CD4-positive, alpha-beta T cell (primary cell): ENCODE results near the gene C1QTNF3. TPM values are rescaled to one million over a fixed set of nuclear protein-coding genes. Genes with fewer than 3 reads are reported as not detected.
"Not testable (repeated sequence)": the region's sequence is repeated elsewhere in the genome, so short reads cannot be mapped to it uniquely, and the experiment has no call there.

Experiments used
- ATAC-seq: fragments of 200-7000 bp; cut with Tn5 transposase; one replicate; pipeline ENCODE4 v1.10.0; 2022; ENCODE audit warnings: mild to moderate bottlenecking; ENCODE audit not compliant: poor library complexity
- CTCF ChIA-PET: fragments of 350-600 bp; sonication (Branson Sonifier 250); formaldehyde crosslinking; loops from one replicate; lab custom pipeline; 2021; ENCODE audit warnings: antibody characterized with exemption, inconsistent platforms; lab: Charles Lee
- POLR2A ChIA-PET: fragments of 350-600 bp; sonication (Branson Sonifier 250); formaldehyde crosslinking; loops from one replicate; lab custom pipeline; 2021; ENCODE audit warnings: antibody characterized with exemption, inconsistent platforms; lab: Charles Lee
- DNase-seq, 14 experiments: peaks; one replicate each; pipeline ENCODE4 v3.0.0-alpha.2; 2013 to 2020; ENCODE audit warnings: mixed read lengths in 2 of 14
- H3K27ac ChIP-seq, 2 donors: one replicate each; pipeline versions ENCODE4 v1.5.1 to v1.7.0; 2013; ENCODE audit warnings: low read length in 2 of 2, low read depth in 1 of 2, mild to moderate bottlenecking in 1 of 2
- H3K27me3 ChIP-seq, 2 experiments: 1 replicate in 1 of 2; 2 replicates in 1 of 2; pipeline versions ENCODE4 v1.6.1 to v1.7.0; 2013; ENCODE audit warnings: low read length in 2 of 2, control low read depth in 1 of 2, mild to moderate bottlenecking in 1 of 2, moderate library complexity in 1 of 2; ENCODE audit not compliant: insufficient read depth in 2 of 2, control insufficient read depth in 1 of 2
- H3K36me3 ChIP-seq: one replicate; pipeline ENCODE4 v1.6.1; 2013; ENCODE audit warnings: low read length, control low read depth; ENCODE audit not compliant: insufficient read depth
- H3K4me1 ChIP-seq: one replicate; pipeline ENCODE4 v1.6.1; 2013; ENCODE audit warnings: low read length, control low read depth; ENCODE audit not compliant: insufficient read depth
- H3K4me3 ChIP-seq: one replicate; pipeline ENCODE4 v1.5.1; 2013; ENCODE audit warnings: mild to moderate bottlenecking, low read length, moderate library complexity
- H3K9me3 ChIP-seq, 2 experiments: 1 replicate in 1 of 2; 2 replicates in 1 of 2; pipeline versions ENCODE4 v1.6.1 to v1.7.0; 2013; ENCODE audit warnings: low read length in 2 of 2, mild to moderate bottlenecking in 2 of 2, control low read depth in 1 of 2, moderate library complexity in 1 of 2; ENCODE audit not compliant: control insufficient read depth in 1 of 2, insufficient read depth in 1 of 2
- H3K27ac Mint-ChIP-seq: one replicate; pipeline ENCODE4 v1.8.0; 2020; ENCODE audit warnings: mixed read lengths
- H3K27me3 Mint-ChIP-seq: one replicate; pipeline ENCODE4 v1.8.0; 2021; ENCODE audit warnings: mixed read lengths
- H3K36me3 Mint-ChIP-seq: one replicate; pipeline ENCODE4 v1.8.0; 2021; ENCODE audit warnings: low read depth, mixed read lengths
- H3K4me1 Mint-ChIP-seq: one replicate; pipeline ENCODE4 v1.8.0; 2021; ENCODE audit warnings: low read depth, mixed read lengths
- H3K4me3 Mint-ChIP-seq: one replicate; pipeline ENCODE4 v1.8.0; 2020; ENCODE audit warnings: mild to moderate bottlenecking, mixed read lengths
- H3K9me3 Mint-ChIP-seq: one replicate; pipeline ENCODE4 v1.8.0; 2020; ENCODE audit warnings: mixed read lengths
- intact Hi-C, 2 experiments: fragments of 100-400 bp; cut with DNase I in 1 of 2; cut with micrococcal nuclease in 1 of 2; formaldehyde crosslinking; loops; one replicate each; pipeline versions ENCODE4 v1.15.1 to v1.9.0; 2023 to 2025; cut with DNase I, micrococcal nuclease
- total RNA-seq, 174 experiments: library from RNA in 2 of 174; stranded (reverse) in 2 of 174; gene quantifications; one replicate each; pipeline ENCODE4 v1.2.3 and lab custom pipeline; 2021 to 2026

Gene C1QTNF3
- total RNA-seq, 2 experiments from 2014 or later: 2.9 to 3.2 TPM

GRCh38 chr5:34077636-34078035, 34.6 kb upstream of the C1QTNF3 start:
- H3K4me3 ChIP-seq, DNase-seq, POLR2A ChIA-PET, intact Hi-C loops, H3K4me3 Mint-ChIP-seq, H3K36me3 Mint-ChIP-seq, H3K27me3 ChIP-seq, CTCF ChIA-PET, H3K4me1 ChIP-seq, H3K27ac ChIP-seq, H3K9me3 Mint-ChIP-seq, H3K4me1 Mint-ChIP-seq, H3K9me3 ChIP-seq, H3K27ac Mint-ChIP-seq, H3K36me3 ChIP-seq, ATAC-seq, H3K27me3 Mint-ChIP-seq: not testable (repeated sequence)

- DNase-seq, H3K27me3 Mint-ChIP-seq, H3K36me3 ChIP-seq, intact Hi-C loops, H3K4me1 ChIP-seq, H3K4me3 Mint-ChIP-seq, POLR2A ChIA-PET, CTCF ChIA-PET, H3K27me3 ChIP-seq, H3K9me3 Mint-ChIP-seq, H3K27ac Mint-ChIP-seq, H3K4me1 Mint-ChIP-seq, H3K4me3 ChIP-seq, H3K9me3 ChIP-seq, H3K36me3 Mint-ChIP-seq, H3K27ac ChIP-seq, ATAC-seq: not testable (repeated sequence)
Measured at GRCh38 chr5:34076719-34077364, 33.8 kb upstream of the C1QTNF3 start.

GRCh38 chr5:34074472-34074871, 31.5 kb upstream of the C1QTNF3 start:
- H3K4me3 Mint-ChIP-seq, H3K27ac ChIP-seq, intact Hi-C loops, ATAC-seq, H3K27me3 ChIP-seq, H3K4me3 ChIP-seq, H3K4me1 ChIP-seq, H3K9me3 ChIP-seq, H3K27ac Mint-ChIP-seq, H3K9me3 Mint-ChIP-seq, CTCF ChIA-PET, H3K4me1 Mint-ChIP-seq, DNase-seq, POLR2A ChIA-PET, H3K36me3 ChIP-seq, H3K27me3 Mint-ChIP-seq, H3K36me3 Mint-ChIP-seq: not testable (repeated sequence)

- H3K36me3 ChIP-seq, H3K4me1 Mint-ChIP-seq, ATAC-seq, POLR2A ChIA-PET, H3K27ac Mint-ChIP-seq, H3K9me3 Mint-ChIP-seq, H3K27ac ChIP-seq, H3K27me3 ChIP-seq, H3K4me3 ChIP-seq, H3K27me3 Mint-ChIP-seq, H3K36me3 Mint-ChIP-seq, intact Hi-C loops, H3K9me3 ChIP-seq, CTCF ChIA-PET, DNase-seq, H3K4me3 Mint-ChIP-seq, H3K4me1 ChIP-seq: not testable (repeated sequence)
Measured at GRCh38 chr5:34074071-34074470, 31.1 kb upstream of the C1QTNF3 start.

GRCh38 chr5:34070626-34071025, 27.6 kb upstream of the C1QTNF3 start:
- intact Hi-C loops, H3K36me3 ChIP-seq, H3K27ac Mint-ChIP-seq, H3K4me1 ChIP-seq, DNase-seq, H3K4me3 Mint-ChIP-seq, H3K9me3 ChIP-seq, H3K4me3 ChIP-seq, H3K27me3 ChIP-seq, H3K27me3 Mint-ChIP-seq, CTCF ChIA-PET, H3K9me3 Mint-ChIP-seq, H3K27ac ChIP-seq, ATAC-seq, POLR2A ChIA-PET, H3K4me1 Mint-ChIP-seq: not testable (repeated sequence)
- peaks cover 16% of the 10 kb centered on the region for H3K36me3 Mint-ChIP-seq
